K562 (cell line): ENCODE measurements around the gene RBM20.

ENCODE experiments used
- MTF1 ChIP-seq: fragments of 250-450 bp; sonication (Bioruptor Pico); IDR thresholded peaks from 2 replicates; pipeline ENCODE4 v1.9.0; 2021; ENCODE audit warnings: moderate library complexity, mild to moderate bottlenecking, inconsistent platforms, borderline replicate concordance
- NCOA2 ChIP-seq, 2 experiments: fragments of 450-650 bp; IDR thresholded peaks; 2 replicates each; pipeline ENCODE4 v1.6.1; 2018; ENCODE audit warnings: mild to moderate bottlenecking in 2 of 2, moderate library complexity in 1 of 2; ENCODE audit not compliant: partially characterized antibody in 2 of 2
- RCOR1 ChIP-seq, 2 experiments: IDR thresholded peaks; 2 replicates each; pipeline ENCODE4 v1.6.1; 2012; ENCODE audit warnings: low read depth in 2 of 2, low read length in 2 of 2, borderline replicate concordance in 1 of 2, improper control_type of control experiment in 1 of 2
- TF ChIP-seq, protein P1 (sequence below): sonication (generic); formaldehyde crosslinking; IDR thresholded peaks from 2 replicates; pipeline ENCODE4 v1.9.0; 2022; ENCODE audit warnings: mild to moderate bottlenecking, missing genetic modification reagents
- TF ChIP-seq, protein P2 (sequence below): fragments of 200-600 bp; sonication (generic); IDR thresholded peaks from one replicate; pipeline ENCODE4 v1.6.1; 2012; ENCODE audit warnings: mild to moderate bottlenecking, low read depth, low read length, inconsistent platforms
- TF ChIP-seq, protein P3 (sequence below): IDR thresholded peaks from 3 replicates; pipeline ENCODE4 v1.6.1; 2011; ENCODE audit warnings: borderline replicate concordance, mild to moderate bottlenecking; ENCODE audit not compliant: insufficient read length, insufficient read depth

DNA sequence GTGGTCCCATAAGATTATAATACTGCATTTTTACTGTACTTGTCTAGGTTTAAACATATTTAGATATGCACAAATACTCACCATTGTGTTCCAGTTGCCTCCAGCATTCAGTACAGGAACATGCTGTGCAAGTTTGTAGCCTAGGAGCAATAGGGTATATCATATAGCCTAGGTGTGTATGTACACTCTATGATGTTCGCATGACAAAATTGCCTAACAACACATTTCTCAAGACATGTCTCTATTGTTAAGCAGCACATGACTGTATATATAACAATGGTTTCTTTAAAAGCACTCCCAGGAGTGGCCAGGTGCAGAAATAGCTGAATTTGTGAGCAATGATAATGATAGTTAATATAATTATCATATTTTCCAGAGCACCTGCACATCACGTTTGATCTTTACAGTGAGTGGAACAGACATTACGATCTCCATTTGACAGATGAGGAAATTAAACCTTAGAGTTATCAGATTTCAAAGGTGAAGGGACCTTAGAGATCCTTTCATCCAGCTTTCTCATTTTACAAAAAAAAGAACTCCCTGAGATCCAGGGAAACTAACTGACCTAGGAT, 128.4 kb downstream of the RBM20 start:
- TF ChIP-seq NCOA2 (IDR thresholded peaks at IDR 0.05; ENCODE audit: partially characterized antibody in 2 of 2) = no peak
- TF ChIP-seq, protein P1, sequence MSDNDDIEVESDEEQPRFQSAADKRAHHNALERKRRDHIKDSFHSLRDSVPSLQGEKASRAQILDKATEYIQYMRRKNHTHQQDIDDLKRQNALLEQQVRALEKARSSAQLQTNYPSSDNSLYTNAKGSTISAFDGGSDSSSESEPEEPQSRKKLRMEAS = no peak
- TF ChIP-seq, protein P2, sequence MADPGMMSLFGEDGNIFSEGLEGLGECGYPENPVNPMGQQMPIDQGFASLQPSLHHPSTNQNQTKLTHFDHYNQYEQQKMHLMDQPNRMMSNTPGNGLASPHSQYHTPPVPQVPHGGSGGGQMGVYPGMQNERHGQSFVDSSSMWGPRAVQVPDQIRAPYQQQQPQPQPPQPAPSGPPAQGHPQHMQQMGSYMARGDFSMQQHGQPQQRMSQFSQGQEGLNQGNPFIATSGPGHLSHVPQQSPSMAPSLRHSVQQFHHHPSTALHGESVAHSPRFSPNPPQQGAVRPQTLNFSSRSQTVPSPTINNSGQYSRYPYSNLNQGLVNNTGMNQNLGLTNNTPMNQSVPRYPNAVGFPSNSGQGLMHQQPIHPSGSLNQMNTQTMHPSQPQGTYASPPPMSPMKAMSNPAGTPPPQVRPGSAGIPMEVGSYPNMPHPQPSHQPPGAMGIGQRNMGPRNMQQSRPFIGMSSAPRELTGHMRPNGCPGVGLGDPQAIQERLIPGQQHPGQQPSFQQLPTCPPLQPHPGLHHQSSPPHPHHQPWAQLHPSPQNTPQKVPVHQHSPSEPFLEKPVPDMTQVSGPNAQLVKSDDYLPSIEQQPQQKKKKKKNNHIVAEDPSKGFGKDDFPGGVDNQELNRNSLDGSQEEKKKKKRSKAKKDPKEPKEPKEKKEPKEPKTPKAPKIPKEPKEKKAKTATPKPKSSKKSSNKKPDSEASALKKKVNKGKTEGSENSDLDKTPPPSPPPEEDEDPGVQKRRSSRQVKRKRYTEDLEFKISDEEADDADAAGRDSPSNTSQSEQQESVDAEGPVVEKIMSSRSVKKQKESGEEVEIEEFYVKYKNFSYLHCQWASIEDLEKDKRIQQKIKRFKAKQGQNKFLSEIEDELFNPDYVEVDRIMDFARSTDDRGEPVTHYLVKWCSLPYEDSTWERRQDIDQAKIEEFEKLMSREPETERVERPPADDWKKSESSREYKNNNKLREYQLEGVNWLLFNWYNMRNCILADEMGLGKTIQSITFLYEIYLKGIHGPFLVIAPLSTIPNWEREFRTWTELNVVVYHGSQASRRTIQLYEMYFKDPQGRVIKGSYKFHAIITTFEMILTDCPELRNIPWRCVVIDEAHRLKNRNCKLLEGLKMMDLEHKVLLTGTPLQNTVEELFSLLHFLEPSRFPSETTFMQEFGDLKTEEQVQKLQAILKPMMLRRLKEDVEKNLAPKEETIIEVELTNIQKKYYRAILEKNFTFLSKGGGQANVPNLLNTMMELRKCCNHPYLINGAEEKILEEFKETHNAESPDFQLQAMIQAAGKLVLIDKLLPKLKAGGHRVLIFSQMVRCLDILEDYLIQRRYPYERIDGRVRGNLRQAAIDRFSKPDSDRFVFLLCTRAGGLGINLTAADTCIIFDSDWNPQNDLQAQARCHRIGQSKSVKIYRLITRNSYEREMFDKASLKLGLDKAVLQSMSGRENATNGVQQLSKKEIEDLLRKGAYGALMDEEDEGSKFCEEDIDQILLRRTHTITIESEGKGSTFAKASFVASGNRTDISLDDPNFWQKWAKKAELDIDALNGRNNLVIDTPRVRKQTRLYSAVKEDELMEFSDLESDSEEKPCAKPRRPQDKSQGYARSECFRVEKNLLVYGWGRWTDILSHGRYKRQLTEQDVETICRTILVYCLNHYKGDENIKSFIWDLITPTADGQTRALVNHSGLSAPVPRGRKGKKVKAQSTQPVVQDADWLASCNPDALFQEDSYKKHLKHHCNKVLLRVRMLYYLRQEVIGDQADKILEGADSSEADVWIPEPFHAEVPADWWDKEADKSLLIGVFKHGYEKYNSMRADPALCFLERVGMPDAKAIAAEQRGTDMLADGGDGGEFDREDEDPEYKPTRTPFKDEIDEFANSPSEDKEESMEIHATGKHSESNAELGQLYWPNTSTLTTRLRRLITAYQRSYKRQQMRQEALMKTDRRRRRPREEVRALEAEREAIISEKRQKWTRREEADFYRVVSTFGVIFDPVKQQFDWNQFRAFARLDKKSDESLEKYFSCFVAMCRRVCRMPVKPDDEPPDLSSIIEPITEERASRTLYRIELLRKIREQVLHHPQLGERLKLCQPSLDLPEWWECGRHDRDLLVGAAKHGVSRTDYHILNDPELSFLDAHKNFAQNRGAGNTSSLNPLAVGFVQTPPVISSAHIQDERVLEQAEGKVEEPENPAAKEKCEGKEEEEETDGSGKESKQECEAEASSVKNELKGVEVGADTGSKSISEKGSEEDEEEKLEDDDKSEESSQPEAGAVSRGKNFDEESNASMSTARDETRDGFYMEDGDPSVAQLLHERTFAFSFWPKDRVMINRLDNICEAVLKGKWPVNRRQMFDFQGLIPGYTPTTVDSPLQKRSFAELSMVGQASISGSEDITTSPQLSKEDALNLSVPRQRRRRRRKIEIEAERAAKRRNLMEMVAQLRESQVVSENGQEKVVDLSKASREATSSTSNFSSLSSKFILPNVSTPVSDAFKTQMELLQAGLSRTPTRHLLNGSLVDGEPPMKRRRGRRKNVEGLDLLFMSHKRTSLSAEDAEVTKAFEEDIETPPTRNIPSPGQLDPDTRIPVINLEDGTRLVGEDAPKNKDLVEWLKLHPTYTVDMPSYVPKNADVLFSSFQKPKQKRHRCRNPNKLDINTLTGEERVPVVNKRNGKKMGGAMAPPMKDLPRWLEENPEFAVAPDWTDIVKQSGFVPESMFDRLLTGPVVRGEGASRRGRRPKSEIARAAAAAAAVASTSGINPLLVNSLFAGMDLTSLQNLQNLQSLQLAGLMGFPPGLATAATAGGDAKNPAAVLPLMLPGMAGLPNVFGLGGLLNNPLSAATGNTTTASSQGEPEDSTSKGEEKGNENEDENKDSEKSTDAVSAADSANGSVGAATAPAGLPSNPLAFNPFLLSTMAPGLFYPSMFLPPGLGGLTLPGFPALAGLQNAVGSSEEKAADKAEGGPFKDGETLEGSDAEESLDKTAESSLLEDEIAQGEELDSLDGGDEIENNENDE = no peak
- TF ChIP-seq RCOR1 (IDR thresholded peaks at IDR 0.05; ENCODE audit: borderline replicate concordance in 1 of 2, low read depth in 2 of 2, low read length in 2 of 2) = no peak
- no peak for TF ChIP-seq MTF1 (CRISPR knock-in tag)
- TF ChIP-seq, protein P3, sequence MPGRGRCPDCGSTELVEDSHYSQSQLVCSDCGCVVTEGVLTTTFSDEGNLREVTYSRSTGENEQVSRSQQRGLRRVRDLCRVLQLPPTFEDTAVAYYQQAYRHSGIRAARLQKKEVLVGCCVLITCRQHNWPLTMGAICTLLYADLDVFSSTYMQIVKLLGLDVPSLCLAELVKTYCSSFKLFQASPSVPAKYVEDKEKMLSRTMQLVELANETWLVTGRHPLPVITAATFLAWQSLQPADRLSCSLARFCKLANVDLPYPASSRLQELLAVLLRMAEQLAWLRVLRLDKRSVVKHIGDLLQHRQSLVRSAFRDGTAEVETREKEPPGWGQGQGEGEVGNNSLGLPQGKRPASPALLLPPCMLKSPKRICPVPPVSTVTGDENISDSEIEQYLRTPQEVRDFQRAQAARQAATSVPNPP = no peak
